HG02759 (cell line): ENCODE data around the gene TMEM134.
"Not testable (repeated sequence)": the region's sequence is repeated elsewhere in the genome, so short reads cannot be mapped to it uniquely, and the experiment has no call there.

Experiments
- ATAC-seq: cut with Tn5 transposase; IDR thresholded peaks from one replicate; pipeline ENCODE4 v1.9.1; 2021; ENCODE audit warnings: mild to moderate bottlenecking, moderate library complexity; ENCODE audit not compliant: unreplicated experiment

Gene TMEM134

DNA sequence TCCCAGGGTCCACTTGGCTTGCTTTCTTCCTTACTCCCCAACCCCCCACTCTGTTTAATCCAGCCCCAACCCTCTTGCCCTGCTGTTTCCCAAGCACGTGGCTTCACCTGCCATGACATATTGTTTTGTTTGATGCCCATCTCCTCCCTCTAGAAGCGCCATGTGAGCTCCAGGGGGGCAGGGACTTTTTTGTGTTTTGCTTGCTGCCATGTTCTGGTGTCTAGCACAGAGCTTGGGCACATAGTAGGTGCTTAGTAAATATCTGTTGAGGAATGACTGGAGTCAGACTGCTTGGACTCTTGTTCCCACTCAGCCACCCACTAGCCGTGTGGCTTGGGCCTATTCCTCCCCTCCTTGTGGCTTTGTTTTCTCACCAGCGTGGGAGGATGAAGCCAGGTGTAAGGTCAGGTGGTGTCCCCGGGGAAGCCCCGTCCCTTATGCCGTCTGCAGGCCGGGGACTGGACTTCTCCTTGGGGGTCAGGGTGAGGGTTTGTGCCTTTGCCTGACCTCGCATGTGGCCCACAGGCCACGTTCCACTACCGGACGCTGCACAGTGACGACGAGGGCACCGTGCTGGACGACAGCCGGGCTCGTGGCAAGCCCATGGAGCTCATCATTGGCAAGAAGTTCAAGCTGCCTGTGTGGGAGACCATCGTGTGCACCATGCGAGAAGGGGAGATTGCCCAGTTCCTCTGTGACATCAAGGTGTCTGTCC is 17.6 kb upstream of the TMEM134 start:
- ATAC-seq = peak; percentile 37

DNA sequence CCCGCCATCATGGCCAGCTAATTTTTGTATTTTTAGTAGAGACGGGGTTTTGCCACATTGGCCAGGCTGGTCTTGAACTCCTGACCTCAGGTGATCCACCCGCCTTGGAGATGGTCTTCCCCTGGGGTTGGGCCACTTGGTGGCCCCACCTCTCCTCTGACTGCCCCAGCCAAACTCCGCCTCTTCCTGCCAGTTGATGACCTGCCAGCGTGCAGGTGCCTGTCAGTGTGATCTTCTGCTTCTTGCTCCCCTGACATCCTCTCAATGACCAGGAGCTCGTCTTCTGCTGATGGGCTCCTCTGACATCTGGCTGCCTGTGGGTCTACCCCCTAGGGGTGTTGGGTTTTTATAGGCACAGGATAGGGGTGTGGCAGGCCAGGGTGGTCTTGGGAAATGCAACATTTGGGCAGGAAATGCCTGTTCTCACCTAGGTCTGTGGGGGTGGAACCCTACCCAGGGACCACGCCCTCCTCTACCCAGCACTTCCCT is 16.9 kb upstream of the TMEM134 start:
- ATAC-seq = not testable (repeated sequence)

DNA sequence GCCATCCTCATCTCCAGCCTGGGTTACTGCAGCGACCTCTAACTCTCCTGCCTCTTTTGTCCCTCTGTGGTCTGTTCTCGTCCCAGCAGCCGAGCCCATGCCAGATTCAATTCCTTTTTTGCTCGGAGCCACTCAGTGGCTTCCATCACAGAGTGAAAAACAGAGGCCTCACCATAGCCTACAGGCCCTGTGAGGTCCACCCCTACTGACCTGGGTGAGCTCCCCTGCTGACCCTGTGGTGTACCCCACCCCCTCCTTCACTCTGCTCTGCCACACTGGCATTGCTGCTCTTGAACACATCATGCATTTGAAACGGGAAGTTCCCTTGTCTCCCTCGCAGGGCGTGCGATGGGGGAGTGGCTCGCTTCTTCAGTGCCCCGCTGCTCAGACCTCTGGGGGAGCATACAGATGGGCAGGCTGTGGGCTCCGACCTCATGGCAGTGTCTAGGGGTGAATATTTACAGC is 15.8 kb upstream of the TMEM134 start:
- peak; percentile 24 for ATAC-seq

DNA sequence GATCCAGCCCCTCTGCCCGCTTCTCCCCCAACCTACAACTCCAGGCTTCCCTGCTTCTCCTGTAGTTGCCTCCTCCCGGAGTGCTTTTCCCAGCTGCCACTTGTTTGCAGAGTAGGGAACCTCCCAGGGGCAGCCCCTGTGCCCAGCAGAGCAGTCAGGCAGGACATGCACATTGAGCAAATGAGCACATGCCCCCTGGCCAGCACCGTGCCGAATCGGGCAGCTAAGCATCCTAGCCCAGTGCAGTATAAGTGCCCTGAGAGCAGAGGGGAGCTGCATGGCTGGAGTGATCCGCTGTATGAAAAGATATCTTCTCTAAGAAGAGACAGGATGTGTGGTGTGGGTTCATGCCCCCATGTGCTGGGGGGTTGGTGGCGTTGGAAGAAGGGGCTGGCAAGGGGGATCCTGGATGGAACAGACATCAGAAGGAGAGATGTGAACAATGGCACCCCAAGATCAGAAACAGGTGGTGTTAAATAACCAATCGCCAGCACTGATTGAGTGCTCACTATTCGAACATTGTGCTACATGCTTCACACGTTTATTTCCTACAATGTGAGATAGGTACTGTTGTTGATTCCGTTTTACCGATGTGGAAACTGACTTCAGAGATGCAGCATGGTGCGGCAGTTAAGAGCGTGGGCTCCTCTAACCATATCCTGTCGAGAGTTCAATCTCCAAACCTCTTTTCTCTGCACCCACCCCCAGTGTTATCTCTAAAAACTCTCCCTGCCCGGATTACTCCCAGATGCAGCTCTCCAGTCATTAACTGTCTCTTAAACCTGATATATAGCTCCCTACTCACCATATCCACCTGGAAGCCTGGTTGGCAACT is 15.0 kb upstream of the TMEM134 start:
- ATAC-seq = no peak

DNA sequence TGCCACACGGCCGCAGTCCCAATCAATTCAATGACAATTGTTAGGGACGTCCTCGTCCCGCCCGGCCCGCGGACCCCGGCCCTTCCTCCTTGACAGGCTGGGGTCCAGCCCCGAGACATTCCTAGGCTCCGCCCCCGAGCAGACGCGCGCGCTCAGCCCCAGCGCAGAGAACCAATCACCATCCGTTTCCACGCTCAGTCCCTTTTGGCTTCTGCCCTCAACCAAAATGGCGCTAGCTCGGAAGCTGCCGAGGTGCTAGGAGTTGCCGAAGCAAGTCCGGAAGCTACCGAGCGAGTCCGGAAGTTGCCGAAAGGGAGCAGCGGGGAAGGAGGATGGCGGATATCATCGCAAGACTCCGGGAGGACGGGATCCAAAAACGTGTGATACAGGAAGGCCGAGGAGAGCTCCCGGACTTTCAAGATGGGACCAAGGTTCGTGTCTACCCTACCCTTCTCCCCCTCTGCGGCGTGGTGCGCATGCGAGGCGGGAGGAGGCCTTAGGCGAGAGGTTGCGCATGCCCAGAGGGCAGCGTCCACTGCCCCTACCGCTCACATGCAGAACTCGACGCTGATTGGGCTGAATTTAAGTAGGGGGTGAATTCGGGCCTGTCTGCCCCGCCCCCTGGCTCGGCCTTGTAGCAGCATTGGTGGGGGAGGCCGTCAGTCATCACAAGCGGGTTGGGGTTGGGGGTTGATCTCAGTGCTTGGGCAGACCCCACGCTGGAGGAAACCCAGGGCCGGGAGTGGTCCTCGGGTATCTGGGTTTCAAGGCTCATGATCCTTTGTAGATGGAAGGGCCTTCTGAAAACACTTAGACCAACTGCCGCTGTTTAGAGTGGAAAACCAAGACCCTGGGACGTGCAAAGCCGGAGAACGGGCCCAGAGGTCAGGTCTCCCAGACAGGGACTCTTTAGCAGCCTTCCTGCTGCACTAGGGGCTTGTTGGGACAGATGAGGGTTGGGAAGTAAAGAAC is 14.1 kb upstream of the TMEM134 start, which contains the start of gene AIP:
TSS of gene AIP (plus strand) at position 200 of the 972 bp plus-strand sequence. CDS start at position 333, 133 bp downstream.
- peak; percentile 69 for ATAC-seq

DNA sequence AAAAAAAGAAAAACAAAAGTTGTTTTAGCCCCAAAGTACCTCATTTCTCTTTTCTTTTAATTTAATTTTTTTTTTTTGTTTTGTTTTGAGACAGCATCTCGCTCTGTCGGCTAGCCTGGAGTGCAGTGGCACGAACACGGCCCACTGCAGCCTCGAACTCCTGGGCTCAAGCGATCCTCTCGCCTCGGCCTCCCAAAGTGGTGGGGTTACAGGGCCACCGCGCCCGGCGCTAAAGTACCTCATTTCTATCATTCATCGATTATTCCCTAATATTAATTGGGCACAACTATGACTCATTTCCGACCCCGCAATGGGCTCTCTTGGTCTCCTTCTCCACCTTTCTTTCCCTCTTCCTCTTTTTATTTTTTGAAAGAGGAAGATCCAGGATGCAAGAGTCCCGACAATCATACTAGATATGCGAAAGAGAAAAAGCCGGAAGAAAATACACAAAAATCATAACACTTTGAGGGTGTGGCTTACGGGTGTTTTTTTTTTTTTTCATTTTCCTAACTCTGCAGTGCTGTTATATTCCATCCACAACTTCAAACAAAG is 13.3 kb upstream of the TMEM134 start:
- peak; percentile 0 for ATAC-seq

DNA sequence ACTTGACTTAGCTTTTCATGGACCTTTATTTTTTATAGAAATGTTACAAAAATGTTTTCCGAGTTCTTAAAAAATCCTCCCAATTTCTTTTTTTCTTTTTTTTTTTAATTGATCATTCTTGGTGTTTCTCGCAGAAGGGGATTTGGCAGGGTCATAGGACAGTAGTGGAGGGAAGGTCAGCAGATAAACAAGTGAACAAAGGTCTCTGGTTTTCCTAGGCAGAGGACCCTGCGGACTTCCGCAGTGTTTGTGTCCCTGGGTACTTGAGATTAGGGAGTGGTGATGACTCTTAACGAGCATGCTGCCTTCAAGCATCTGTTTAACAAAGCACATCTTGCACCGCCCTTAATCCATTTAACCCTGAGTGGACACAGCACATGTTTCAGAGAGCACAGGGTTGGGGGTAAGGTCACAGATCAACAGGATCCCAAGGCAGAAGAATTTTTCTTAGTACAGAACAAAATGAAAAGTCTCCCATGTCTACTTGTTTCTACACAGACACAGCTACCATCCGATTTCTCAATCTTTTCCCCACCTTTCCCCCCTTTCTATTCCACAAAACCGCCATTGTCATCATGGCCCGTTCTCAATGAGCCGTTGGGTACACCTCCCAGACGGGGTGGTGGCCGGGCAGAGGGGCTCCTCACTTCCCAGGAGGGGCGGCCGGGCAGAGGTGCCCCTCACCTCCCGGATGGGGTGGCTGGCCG is 8.4 kb upstream of the TMEM134 start:
- not testable (repeated sequence) for ATAC-seq

DNA sequence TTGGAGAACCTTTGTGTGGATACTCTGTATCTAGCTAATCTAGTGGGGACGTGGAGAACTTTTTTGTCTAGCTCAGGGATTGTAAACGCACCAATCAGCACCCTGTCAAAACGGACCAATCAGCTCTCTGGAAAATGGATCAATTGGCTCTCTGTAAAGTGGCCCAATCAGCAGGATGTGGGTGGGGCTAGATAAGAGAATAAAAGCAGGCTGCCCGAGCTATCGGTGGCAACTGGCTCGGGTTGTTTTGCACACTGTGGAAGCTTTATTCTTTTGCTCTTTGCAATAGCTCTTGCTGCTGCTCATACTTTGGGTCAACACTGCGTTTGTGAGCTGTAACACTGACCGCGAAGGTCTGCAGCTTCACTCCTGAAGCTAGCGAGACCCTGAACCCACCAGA is 7.6 kb upstream of the TMEM134 start:
- not testable (repeated sequence) for ATAC-seq

DNA sequence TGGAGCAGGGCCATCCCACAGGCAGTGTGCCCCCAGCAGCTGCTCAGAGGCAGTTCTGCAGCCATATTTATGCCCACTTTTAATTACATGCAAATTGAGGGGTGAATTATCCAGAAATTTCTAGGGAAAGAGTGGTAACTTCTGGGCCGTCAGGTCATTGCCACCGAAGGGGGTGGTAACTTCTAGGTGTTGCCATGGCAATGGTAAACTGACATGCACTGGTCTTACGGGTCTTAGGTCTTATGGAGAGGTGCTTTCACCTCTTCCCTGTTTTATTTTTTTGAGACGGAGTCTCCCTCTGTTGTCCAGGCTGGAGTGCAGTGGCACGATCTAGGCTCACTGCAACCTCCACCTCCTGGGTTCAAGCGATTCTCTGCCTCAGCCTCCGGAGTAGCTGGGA is 3.8 kb upstream of the TMEM134 start:
- no peak for ATAC-seq

DNA sequence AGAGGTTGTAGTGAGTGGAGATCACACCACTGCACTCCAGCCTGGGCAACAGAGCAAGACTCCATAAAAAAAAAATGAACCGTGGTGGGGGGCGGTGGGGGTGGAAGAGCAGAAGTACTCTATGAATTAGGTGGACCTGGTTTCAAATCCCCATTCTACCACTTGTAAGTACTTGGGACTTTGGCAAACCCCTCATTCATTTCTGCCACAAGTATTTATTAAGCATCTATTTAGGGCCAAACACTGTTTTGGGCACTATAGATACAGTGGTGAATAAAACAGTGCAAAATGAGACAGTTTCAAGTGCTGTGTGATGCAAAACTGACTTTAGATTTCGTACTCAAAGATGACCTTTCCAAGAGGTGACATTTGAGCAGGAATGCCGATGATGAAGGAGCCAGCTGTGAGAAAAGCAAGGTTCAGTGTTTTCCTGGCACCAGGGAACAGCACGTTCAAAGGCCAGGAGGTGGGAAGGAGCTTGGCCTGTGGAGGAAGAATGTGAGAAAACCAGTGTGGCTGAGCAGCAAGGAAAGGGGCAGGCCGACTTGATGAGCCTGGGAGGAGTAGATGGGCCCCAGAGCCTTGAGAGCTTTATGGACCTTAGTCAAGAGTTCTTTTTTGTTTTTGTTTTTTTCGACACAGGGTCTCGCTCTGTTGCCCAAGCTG is 1.4 kb upstream of the TMEM134 start:
- ATAC-seq = no peak

DNA sequence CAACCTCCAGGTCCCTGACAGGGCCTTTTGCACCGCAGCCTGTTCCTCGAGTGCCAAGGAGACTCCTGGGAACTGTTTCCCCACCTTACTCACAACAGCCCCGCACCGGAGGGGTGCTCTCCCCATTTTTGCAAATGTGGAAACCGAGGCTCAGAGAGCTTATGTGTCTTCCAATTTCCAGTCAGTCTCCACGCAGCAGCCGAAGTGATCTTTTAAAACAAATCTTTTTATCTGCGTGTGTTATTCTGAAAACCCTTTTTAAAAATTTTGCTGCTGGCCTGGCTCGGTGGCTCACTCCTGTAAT is 409 bp upstream of the TMEM134 start:
- no peak for ATAC-seq

DNA sequence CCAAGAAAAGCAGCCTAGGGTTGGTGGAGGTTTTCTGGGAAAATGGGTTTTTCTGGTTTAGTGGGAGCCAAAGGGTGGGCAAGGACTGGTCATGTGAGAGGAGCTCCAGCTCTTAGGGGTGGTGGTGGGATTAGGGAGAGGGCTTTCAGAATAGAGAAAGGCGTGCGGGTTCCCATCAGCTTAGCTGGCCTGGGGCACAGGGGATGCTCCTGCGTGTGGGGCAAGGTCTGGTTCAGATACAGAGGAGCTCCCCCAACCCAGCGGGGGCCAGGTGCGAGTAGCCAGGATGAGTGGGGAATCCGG is 644 bp downstream of the TMEM134 start:
- no peak for ATAC-seq

DNA sequence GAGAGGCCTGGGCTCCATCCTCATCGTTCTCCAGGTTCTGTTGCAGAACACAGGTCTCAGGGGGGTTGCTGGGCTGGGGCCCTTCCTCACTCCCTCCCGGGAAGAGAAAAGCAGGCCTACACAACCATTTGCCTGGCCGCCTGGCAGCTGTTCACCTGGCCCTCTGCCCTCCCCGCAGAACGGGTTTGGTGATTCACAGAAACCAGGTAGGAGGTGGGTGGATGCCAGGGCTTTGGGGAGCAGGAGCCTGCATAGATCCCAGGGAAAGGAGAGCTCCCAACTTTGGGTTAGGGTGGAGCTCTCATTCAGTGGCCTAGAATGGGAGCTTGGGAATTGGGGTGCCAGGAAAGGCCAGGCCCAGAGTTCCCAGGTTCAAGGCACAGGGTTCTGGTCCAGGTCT is 995 bp downstream of the TMEM134 start:
- ATAC-seq = no peak

DNA sequence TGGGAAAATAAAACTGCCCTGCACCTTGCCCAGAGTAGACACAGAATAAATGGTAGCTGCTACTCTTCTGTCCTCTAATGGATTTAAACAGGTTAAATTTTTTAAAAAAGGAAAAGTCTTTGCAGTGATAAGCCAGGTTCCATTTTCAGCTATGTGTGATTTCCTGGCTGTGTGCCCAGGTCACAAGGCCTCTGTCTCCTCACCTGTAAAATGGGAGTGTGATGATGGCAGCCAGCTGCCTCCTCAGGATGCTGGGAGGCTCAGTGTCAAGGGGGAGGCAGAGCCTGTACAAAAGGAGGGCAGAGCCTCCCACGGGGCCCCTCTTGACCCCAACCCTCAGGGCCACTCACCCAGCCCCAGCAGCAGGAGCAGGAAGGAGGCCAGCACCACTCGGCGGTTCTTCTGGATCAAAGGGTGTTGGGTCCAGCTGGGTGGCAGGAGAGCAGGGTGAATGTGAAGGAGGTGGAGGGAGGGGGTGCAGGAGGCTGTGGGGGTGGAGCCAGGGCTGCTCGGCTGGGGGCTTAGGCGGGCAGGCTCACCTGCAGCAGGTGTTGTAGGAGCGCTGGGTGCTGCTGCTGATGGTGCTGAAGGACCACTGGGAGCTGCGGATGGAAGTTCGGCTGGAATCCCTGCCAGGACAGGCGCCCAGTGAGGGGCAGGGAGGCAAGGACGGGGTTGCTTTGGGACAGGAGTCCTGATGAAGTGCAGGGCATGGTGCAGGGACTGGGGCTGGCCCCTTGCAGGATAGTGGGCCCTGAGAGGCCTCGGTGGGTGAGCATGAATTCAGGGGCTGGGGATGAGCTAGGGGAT is 1.9 kb downstream of the TMEM134 start:
- no peak for ATAC-seq

DNA sequence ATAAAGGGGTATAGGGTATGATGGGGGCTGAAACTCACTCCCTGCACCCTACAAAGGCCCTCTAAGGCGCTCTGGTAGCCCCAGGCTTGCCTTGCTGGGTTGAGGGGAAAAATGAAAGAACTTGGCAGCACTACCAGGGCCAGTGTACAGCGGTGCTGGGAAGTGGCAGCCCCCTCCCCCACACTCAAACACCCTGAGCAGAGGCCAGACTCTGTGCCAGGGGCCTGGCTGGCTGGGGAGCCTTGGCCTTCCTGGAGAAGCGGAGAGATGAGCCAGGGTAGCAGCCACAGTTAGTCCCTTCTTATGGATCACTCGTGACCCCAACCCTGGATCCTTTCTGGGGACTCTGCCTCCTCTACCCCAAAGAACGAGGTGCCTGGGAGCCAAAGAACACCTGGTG is 2.7 kb downstream of the TMEM134 start:
- no peak for ATAC-seq

DNA sequence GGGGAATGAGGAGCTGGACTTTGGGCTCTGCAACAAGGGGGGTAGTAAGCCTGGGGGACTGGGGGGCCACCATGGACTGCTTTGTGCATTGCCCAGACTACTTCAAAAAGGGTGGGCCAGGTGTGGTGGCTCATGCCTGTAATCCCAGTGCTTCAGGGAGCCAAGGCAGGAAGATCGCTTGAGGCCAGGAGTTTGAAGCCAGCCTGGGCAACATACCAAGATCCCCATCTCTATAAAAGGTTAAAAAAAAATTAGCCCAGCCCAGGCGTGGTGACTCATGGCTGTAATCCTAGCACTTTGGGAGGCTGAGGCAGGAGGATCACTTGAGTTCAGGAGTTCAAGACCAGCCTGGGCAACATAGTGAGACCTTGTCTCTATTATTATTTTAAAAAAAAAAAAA is 3.5 kb downstream of the TMEM134 start:
- ATAC-seq = not testable (repeated sequence)

DNA sequence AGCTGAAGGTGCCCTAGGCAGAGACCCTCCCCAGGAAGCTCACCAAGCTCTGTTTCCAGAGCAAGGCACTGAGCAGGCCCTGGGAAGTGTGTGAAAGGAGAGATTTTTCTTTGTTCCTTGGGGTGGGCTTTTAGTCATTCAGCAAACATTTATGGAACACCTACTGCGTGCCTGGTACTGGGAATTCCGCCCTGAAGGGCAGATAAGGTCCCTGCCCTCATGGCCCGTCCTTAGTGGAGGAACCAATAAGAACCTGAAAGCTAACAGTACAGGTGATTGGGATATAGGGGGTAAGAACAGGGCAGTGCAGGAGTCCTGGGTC is 3.9 kb downstream of the TMEM134 start:
- ATAC-seq = no peak

DNA sequence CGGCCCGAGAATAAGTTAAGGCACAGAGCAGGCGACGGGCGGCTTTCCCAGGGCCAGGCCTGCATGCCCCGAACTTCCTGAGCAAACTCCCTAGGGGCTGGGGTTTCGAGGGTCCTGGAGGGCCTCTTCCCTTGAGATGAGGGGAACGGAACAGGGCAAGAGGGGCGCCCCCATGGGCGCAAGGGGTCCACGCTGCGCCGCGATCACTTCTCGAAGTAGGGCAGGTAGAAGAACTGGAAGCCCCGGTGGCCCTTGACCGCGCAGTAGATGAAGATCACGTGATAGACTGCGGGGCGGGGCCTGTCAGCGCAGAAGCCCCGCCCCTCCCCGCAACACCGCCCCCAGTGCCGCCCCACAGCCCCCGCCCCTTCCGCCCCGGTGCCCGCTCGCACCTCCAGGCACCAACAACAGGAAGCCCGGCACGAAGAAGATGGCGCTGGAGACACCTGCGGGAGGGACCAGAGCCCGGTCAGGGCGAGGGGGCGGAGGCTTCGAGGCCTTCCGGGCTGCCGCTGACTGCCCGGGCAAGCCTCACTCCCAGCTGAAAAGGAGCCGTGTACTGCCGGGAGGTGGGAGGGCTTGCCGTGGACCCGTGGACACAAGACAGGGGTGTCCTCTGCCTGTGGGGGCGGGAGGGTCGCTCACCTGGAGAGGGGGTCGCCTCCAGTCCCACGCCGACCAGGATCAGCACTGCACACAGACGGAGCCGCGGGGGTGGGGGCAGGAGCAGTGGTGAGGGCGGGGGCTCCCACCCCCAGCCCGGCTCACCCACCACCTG is 4.5 kb downstream of the TMEM134 start:
- peak; percentile 52 for ATAC-seq
